Measurements from ENCODE around the gene DDX27. TPM values are rescaled to one million over a fixed set of nuclear protein-coding genes. Genes with fewer than 3 reads are reported as not detected.

DDX27 gene
- total and polyA plus RNA-seq, 2 of the 13 experiments (the other 11 are each of a cell fraction or from before 2014, with no cell fraction given): 42.6 to 72.8 TPM

- TF ChIP-seq SMYD3 (CRISPR knock-in tag; IDR thresholded peaks at IDR 0.05) (no peak), RXRB (CRISPR knock-in tag; IDR thresholded peaks at IDR 0.05; ENCODE audit: borderline replicate concordance) (peak; percentile 37; the same call in 1 of the 2 replicates), ZNF407 (CRISPR knock-in tag; IDR thresholded peaks at IDR 0.05; ENCODE audit: not compliant biosample characterization) (no peak), ZNF441 (CRISPR knock-in tag; IDR thresholded peaks at IDR 0.05; ENCODE audit: borderline replicate concordance) (no peak), ZNF629 (CRISPR knock-in tag; conservative IDR thresholded peaks at IDR 0.05) (0 out of 2 replicates have a peak, but pooled peaks have one; percentile 5), ZBTB43 (CRISPR knock-in tag; conservative IDR thresholded peaks at IDR 0.05) (0 out of 2 replicates have a peak, but pooled peaks have one; percentile 39), RELA (CRISPR knock-in tag; IDR thresholded peaks at IDR 0.05) (0 out of 2 replicates have a peak, but pooled peaks have one; percentile 60), ZMYM3 (CRISPR knock-in tag; IDR thresholded peaks at IDR 0.05) (peak; percentile 48; the same call in 1 of the 2 replicates), ZNF644 (CRISPR knock-in tag; IDR thresholded peaks at IDR 0.05; ENCODE audit: low read depth) (peak; percentile 61), YY1 (IDR thresholded peaks at IDR 0.05; ENCODE audit: insufficient read depth, insufficient replicate concordance, low read depth, low read length) (peak; percentile 43), PATZ1 (CRISPR knock-in tag; IDR thresholded peaks at IDR 0.05) (0 out of 2 replicates have a peak, but pooled peaks have one; percentile 28), SAP130 (CRISPR knock-in tag; IDR thresholded peaks at IDR 0.05; ENCODE audit: low read depth) (peak; percentile 43), ERF (CRISPR knock-in tag; IDR thresholded peaks at IDR 0.05) (peak; percentile 73; the same call in 1 of the 2 replicates), GATAD2A (CRISPR knock-in tag; IDR thresholded peaks at IDR 0.05) (0 out of 2 replicates have a peak, but pooled peaks have one; percentile 50), HNF1B (CRISPR knock-in tag; IDR thresholded peaks at IDR 0.05) (0 out of 2 replicates have a peak, but pooled peaks have one; percentile 44), ZNF788 (CRISPR knock-in tag; IDR thresholded peaks at IDR 0.05; ENCODE audit: borderline replicate concordance) (no peak), ZNF263 (CRISPR knock-in tag; IDR thresholded peaks at IDR 0.05) (peak; percentile 60; the same call in 1 of the 2 replicates)
These were observed 12.1 kb upstream of the DDX27 start (continued) for GRCh38 chr20:49207076-49207475.
